Spinal cord (tissue), 10 donors: ENCODE data around the gene INO80B. TPM values are rescaled to one million over a fixed set of nuclear protein-coding genes. Genes with fewer than 3 reads are reported as not detected.
"Not testable (repeated sequence)": the region's sequence is repeated elsewhere in the genome, so short reads cannot be mapped to it uniquely, and the experiment has no call there.

Source experiments
- DNase-seq, 6 donors: peaks; one replicate each; pipeline versions ENCODE4 v3.0.0 to v3.0.0-alpha.2; 2013 to 2015; ENCODE audit warnings: low spot score in 6 of 6, low read depth in 4 of 6
- H3K27ac ChIP-seq: one replicate; pipeline ENCODE4 v1.5.1; 2013; ENCODE audit warnings: low read depth, low read length, control low read depth
- H3K27me3 ChIP-seq: one replicate; pipeline ENCODE4 v1.6.1; 2013; ENCODE audit warnings: low read length; ENCODE audit not compliant: control insufficient read depth, insufficient read depth
- H3K36me3 ChIP-seq: one replicate; pipeline ENCODE4 v1.6.1; 2013; ENCODE audit warnings: low read length; ENCODE audit not compliant: control insufficient read depth, insufficient read depth
- H3K4me1 ChIP-seq: one replicate; pipeline ENCODE4 v1.6.1; 2013; ENCODE audit warnings: low read length; ENCODE audit not compliant: control insufficient read depth, insufficient read depth
- H3K4me3 ChIP-seq: one replicate; pipeline ENCODE4 v1.5.1; 2013; ENCODE audit warnings: low read depth, low read length, control low read depth
- H3K9me3 ChIP-seq: one replicate; pipeline ENCODE4 v1.6.1; 2013; ENCODE audit warnings: low read length; ENCODE audit not compliant: control insufficient read depth, insufficient read depth
- WGBS: methylation state at CpG from one replicate; pipeline ENCODE4 v1.1.5; 2013; ENCODE audit warnings: missing lambda C conversion rate; ENCODE audit not compliant: insufficient coverage; 5-methylcytosine and 5-hydroxymethylcytosine counted together
- polyA plus RNA-seq, 2 donors: library from polyadenylated mRNA; unstranded; fragments of 120-200 nt; gene quantifications; one replicate each; pipeline ENCODE4 v1.2.1, GENCODE V29; 2013; ENCODE audit not compliant: insufficient read length in 2 of 2
- total RNA-seq, 2 donors: library from RNA; depleted of rRNA in 1 of 2; stranded (reverse); fragments of 120-200 nt in 1 of 2; fragments of >200 nt in 1 of 2; gene quantifications; one replicate each; pipeline versions ENCODE4 v1.2.3 to v1.2.4, GENCODE V29; 2013 to 2014
- donor health status: healthy.

The INO80B gene
- total and polyA plus RNA-seq, 4 donors = 9.1 to 38.7 (median 28.4) TPM

DNA sequence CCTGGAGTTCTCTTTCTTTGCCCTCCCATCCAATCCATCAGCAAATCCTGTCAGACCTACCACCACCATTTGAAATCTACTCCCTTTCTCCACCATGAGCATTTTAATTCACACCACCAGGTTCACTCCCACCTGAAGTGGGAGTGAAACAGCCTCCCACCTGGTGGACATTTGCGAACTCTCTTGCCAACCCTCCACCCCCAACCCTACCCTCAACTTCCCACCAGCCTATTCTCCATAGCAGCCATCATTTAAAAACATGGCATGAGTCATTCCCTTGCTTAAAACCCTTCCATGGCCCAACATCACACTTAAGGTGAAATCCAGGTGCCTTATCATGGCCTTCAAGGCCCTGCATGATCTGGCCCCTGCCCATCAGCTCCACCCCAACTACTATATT lies 16.6 kb upstream of the INO80B start:
- Histone ChIP-seq H3K4me3 (peak overlapping the region; percentile 63), H3K27ac (peak overlapping the region; percentile 98), H3K9me3 (no peaks in the 10 kb centered on the region), H3K27me3 (peaks cover 43% of the 10 kb centered on the region), H3K36me3 (peaks cover 7% of the 10 kb centered on the region), H3K4me1 (peaks cover 54% of the 10 kb centered on the region)
- WGBS = 92% methylated on average over 1 of the region's 1 CpG
- no peak for DNase-seq

DNA sequence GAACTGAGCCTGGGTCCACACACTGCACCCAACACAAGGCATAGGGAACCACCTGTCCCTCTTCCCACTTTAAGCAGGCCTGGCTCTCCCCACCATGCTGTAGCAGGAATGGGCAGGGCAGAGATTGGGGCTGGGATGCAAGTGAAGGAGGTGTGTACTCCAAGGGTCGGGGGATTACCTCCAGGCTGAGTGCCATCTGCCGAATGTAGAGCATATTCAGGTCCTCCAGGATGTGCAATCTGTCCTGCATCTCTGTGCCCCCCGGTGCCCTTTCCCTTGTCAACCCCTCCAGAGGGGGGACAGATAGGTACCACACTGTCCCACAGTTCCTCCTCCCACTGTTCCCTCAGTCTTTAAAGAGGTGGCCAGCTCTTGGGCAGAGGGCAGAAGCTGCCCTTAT lies 15.5 kb upstream of the INO80B start:
- H3K4me3 ChIP-seq = peak overlapping the region; percentile 63
- peak overlapping the region; percentile 98 for H3K27ac ChIP-seq
- H3K36me3 ChIP-seq = peaks cover 7% of the 10 kb centered on the region
- DNase-seq = no peak
- peaks cover 54% of the 10 kb centered on the region for H3K4me1 ChIP-seq
- no peaks in the 10 kb centered on the region for H3K9me3 ChIP-seq
- WGBS = 40% methylated on average over 3 of the region's 3 CpGs
- peaks cover 45% of the 10 kb centered on the region for H3K27me3 ChIP-seq

DNA sequence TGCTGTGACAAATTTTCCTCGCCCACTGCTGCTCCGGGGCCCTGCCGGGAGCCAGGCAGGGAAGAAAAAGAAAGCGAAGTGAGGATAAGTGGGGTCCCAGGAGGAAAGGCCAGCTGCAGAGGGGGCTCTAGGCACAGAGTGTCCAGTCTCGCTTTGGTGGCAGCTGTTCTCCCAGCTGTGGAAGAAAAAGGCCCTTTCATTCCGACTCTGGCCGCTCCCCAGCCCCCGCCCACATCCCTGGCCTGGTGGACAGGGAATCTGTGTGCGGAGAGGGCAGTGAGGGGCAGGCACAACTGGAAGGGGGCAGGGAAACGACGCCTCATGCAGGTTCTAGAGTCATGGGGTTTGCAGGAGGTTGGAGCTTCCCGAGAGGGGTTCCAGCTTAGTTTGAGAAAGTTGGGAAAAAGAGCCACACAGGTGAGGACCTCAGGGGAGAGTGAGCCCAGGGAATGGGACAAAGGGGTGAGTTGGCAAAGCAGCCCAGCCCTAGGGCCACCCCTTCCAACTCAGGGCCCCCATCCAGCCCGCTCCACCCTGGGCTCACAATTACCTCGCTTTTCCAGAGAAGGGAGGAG lies 15.0 kb upstream of the INO80B start:
- peaks cover 7% of the 10 kb centered on the region for H3K36me3 ChIP-seq
- peaks cover 48% of the 10 kb centered on the region for H3K27me3 ChIP-seq
- peak overlapping the region; percentile 63 for H3K4me3 ChIP-seq
- DNase-seq = peak in 4 of 6 donors; percentile 54 to 88 (median 62)
- WGBS = 18% methylated on average over 12 of the region's 14 CpGs
- peak overlapping the region; percentile 98 for H3K27ac ChIP-seq
- H3K9me3 ChIP-seq = no peaks in the 10 kb centered on the region
- H3K4me1 ChIP-seq = peaks cover 54% of the 10 kb centered on the region

DNA sequence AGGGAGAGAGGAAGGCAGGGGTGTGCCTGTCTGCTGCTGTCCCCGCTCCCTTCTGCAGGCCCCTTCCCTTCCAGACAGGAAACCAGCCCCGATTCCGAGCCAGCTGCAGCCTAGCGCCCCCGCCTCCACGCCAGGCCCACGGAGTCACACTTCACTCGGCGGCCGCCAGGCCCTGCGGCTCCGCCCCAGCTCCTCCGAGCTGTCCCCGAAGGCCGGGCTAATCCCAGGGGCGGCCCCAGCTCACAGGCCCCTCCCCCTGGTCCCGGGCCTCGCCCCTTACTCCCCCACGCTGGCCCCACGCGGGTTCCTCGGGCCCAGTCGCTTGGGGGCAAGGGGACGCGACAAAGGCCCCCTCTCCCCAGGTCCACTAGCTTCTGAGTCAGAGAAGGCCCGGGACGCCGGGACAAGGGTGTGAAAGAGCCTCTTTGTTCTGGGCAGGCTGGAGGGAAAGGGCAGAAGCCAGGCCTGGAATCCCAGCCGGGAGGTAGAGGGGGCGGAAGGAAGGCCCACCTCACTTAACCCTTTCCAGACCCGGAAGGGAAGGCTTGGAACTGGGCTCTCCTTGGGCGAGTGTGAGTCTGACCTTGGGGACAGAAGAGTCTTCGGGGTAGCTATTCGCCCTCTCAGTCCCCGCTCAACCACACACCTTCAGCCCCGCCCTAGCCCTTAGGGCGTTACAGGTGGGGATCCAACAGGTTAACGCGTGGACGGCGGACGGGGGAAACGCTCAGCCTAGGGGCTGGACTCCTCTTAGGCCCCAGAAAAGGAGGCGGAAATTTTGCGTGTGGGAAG lies 14.3 kb upstream of the INO80B start:
- DNase-seq = peak in 3 of 6 donors; percentile 64 to 93 (median 75)
- H3K4me1 ChIP-seq = peaks cover 54% of the 10 kb centered on the region
- H3K27ac ChIP-seq = peak overlapping the region; percentile 98
- H3K9me3 ChIP-seq = no peaks in the 10 kb centered on the region
- H3K27me3 ChIP-seq = peaks cover 48% of the 10 kb centered on the region
- H3K36me3 ChIP-seq = peaks cover 7% of the 10 kb centered on the region
- peak overlapping the region; percentile 63 for H3K4me3 ChIP-seq
- WGBS = 6% methylated on average over 32 of the region's 45 CpGs

DNA sequence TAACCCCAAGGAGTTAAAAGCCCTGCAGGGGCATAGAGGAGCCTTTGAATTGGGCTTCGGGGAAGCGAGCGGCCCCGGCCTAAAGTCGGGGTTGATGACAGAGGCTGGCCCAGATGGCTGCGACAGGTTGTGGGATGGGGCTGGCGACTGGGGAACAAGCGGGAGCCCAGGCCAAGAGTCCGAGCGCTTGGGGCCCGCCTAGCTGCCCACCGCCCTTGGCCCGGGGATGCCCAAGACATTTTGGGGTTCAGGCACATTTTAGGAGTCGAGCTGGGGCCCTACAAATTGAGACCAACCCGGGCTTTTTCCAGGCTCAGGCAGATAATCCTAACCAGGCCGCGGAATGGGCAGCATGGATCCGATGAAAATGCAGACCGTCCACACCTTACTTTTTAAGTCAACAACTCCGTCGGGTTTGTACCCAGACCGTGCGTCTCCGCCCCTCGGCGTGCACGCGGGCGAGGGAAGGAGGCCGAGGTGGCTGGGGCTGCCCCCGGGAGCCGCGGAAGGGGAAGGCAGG lies 13.7 kb upstream of the INO80B start:
- peak overlapping the region; percentile 98 for H3K27ac ChIP-seq
- H3K4me1 ChIP-seq = peaks cover 48% of the 10 kb centered on the region
- 8% methylated on average over 33 of the region's 33 CpGs for WGBS
- peaks cover 3% of the 10 kb centered on the region for H3K36me3 ChIP-seq
- peak in 1 of 6 donors; percentile 38 for DNase-seq
- H3K4me3 ChIP-seq = peak overlapping the region; percentile 63
- no peaks in the 10 kb centered on the region for H3K9me3 ChIP-seq
- H3K27me3 ChIP-seq = peaks cover 45% of the 10 kb centered on the region

DNA sequence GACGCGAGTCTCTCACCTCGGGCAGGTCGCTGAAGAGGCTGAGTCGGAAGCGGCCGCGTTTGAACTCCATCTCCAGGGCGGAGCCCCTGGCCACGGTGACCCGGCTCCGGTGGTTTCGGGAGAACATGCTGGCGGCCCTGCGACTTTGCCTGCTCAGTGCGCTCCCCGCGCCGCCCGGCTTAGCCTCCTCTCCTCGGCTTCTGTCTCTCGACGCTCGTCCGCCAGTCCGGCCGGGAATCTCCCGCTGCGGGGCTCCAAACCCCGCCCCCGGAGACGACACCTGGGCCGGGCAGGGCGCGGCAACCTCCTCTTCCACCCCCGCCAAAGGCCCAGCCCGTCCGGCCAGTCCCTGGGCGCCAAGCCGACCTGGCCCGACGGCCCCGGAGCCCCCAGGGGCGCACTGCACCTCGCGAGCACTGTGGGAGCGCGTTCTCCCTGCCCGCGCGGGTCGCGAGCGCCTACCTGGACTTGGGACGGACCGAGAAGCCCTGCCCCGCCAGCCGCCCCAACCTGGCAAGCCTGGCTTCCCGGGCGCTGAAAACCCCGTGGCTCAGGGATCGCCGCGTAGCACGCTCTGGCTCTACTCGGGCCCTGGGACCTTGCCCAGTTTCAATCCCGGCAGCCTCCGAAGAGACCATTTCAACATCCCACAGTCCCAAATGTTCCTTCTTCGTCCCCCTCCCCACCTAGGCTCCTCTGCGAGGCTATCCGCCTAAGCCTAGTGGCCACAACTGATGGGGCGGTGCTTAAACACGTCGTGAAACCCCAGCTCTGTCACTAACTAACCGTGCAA lies 13.0 kb upstream of the INO80B start, which contains the start of gene RTKN:
RTKN (minus strand) TSS at position 248 of the 793 bp plus-strand sequence; CDS start at position 127, 121 bp downstream.
- Histone ChIP-seq H3K36me3 (no peaks in the 10 kb centered on the region), H3K4me1 (peaks cover 41% of the 10 kb centered on the region), H3K27ac (peak within 1 kb of the TSS; percentile 98), H3K9me3 (no peaks in the 10 kb centered on the region), H3K27me3 (peaks cover 45% of the 10 kb centered on the region), H3K4me3 (peak within 1 kb of the TSS; percentile 63)
- WGBS = 5% methylated on average over 74 of the region's 75 CpGs
- DNase-seq = peak in 1 of 6 donors; percentile 43

DNA sequence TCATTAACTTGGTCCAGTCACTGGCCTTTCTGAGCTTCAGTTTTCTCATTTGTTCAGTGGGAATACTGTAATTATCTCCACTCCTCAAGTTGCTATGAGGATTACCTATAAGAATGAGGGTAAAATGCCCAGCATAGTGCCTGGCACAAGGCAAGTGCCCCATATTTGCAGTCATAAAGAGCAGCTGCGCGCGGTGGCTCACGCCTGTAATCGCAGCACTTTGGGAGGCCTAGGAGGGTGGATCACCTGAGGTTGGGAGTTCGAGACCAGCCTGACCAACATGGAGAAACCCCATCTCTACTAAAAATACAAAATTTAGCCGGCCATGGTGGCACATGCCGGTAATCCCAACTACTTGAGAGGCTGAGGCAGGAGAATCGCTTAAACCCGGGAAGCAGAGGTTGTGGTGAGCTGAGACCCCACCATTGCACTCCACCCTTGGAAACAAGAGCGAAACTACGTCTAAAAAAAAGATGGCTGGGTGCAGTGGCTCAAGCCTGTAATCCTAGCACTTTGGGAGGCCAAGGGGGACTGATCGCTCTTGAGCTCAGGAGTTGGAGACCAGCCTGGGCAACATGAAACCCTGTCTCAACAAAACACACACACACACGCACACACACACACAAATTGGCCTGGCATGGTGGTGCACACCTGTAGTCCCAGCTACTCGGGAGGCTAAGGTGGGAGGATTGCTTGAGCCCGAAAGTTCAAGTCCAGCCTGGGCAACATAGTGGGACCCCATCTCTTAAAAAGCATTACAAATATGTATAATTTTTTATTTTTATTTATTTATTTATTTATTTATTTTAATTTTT lies 12.2 kb upstream of the INO80B start:
- peaks cover 45% of the 10 kb centered on the region for H3K27me3 ChIP-seq
- H3K9me3 ChIP-seq, H3K36me3 ChIP-seq, DNase-seq: not testable (repeated sequence)
- H3K27ac ChIP-seq = peak overlapping the region; percentile 40
- WGBS = 93% methylated on average over 7 of the region's 16 CpGs
- peak overlapping the region; percentile 63 for H3K4me3 ChIP-seq
- H3K4me1 ChIP-seq = peaks cover 40% of the 10 kb centered on the region

DNA sequence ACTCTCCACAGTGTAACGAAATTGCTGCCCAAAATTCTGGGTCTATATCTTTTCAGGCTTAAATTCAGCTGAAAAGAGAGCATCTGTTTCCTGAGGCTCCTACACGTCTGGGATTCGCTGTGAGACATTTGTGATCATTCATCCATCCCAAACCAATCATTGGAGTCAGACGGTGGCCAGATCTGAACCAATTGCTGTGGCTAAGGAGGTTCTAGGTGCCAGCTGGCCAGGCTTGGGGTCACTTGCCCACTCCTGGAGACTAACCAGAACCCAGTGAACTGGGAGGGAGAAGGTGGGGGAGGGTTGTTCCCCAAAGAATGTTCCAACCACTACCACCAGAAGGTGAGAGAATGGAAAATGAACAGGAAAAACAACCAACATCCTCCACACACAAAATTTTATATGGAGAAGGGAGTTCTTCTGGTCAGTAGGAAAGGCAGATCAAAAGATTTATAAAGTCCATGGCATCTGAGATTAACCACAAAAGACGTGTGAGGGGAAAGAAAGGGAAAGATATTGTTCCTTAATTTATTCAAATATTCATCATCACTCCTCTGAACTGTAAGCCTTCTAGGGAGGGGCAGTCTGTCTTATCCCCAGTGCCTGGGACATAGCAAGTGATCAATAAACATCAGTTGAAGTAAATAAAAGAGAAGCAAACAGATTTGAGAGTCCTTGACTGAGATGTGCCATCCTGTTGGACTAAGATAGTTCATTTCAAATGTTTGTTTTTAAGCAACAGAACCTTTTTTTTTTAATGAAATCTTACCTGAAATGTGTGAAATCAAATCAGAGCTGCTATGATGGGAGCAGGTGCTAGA lies 10.2 kb upstream of the INO80B start:
- Histone ChIP-seq H3K4me3 (no peak overlapping the region), H3K4me1 (peaks cover 25% of the 10 kb centered on the region), H3K9me3 (no peaks in the 10 kb centered on the region), H3K36me3 (no peaks in the 10 kb centered on the region), H3K27me3 (peaks cover 39% of the 10 kb centered on the region), H3K27ac (peak overlapping the region; percentile 16)
- DNase-seq = peak in 1 of 6 donors; percentile 24
- 0% methylated on average over 2 of the region's 5 CpGs for WGBS
